Smooth muscle cell (in vitro differentiated cells): ENCODE results near the gene TMCO4. TPM values are rescaled to one million over a fixed set of nuclear protein-coding genes. Genes with fewer than 3 reads are reported as not detected.

Experiments used
- DNase-seq: peaks from one replicate; lab custom pipeline; 2025; ENCODE audit not compliant: unreplicated experiment; lab: John Stamatoyannopoulos, UW
- H2AFZ ChIP-seq: fragments of 200-600 bp; sonication (generic); 2 replicates; pipeline ENCODE4 v1.6.0; 2016; ENCODE audit warnings: antibody characterized with exemption, low read depth, mild to moderate bottlenecking
- H3F3A ChIP-seq: fragments of 200-600 bp; sonication (generic); 2 replicates; pipeline ENCODE4 v1.6.0; 2017; ENCODE audit warnings: antibody characterized with exemption, low read depth
- H3K27ac ChIP-seq: fragments of 200-600 bp; sonication (generic); 2 replicates; pipeline ENCODE4 v1.5.1; 2016; ENCODE audit warnings: low read depth, mild to moderate bottlenecking
- H3K27me3 ChIP-seq: fragments of 200-600 bp; sonication (generic); 2 replicates; pipeline ENCODE4 v1.6.1; 2016; ENCODE audit warnings: low read depth, mild to moderate bottlenecking
- H3K36me3 ChIP-seq: fragments of 200-600 bp; sonication (generic); 2 replicates; pipeline ENCODE4 v1.5.1; 2016; ENCODE audit warnings: low read depth
- H3K4me1 ChIP-seq: fragments of 200-600 bp; sonication (generic); 2 replicates; pipeline ENCODE4 v1.5.1; 2016; ENCODE audit warnings: low read depth
- H3K4me2 ChIP-seq: fragments of 200-600 bp; sonication (generic); 2 replicates; pipeline ENCODE4 v1.6.0; 2016; ENCODE audit warnings: mild to moderate bottlenecking
- H3K4me3 ChIP-seq: fragments of 200-600 bp; sonication (generic); 2 replicates; pipeline ENCODE4 v1.5.1; 2016; ENCODE audit warnings: mild to moderate bottlenecking
- H3K79me2 ChIP-seq: fragments of 200-600 bp; sonication (generic); 2 replicates; pipeline ENCODE4 v1.6.0; 2016; ENCODE audit warnings: low read depth, mild to moderate bottlenecking
- H3K9ac ChIP-seq: fragments of 200-600 bp; sonication (generic); 2 replicates; pipeline ENCODE4 v1.6.0; 2016; ENCODE audit warnings: low read depth
- H3K9me3 ChIP-seq: fragments of 200-600 bp; sonication (generic); replicated peaks from 2 replicates; pipeline ENCODE4 v1.5.1; 2016; ENCODE audit warnings: low read depth
- H4K20me1 ChIP-seq: fragments of 200-600 bp; sonication (generic); 2 replicates; pipeline ENCODE4 v1.6.0; 2016; ENCODE audit warnings: low read depth
- CTCF ChIP-seq: fragments of 200-600 bp; sonication (generic); IDR thresholded peaks from 2 replicates; pipeline ENCODE4 v1.5.1; 2017; ENCODE audit warnings: borderline replicate concordance, mild to moderate bottlenecking, antibody characterized with exemption; ENCODE audit not compliant: insufficient read depth, poor library complexity, severe bottlenecking
- WGBS: methylation state at CpG from one replicate; pipeline ENCODE4 v1.1.7; 2016; ENCODE audit warnings: low lambda C conversion rate; 5-methylcytosine and 5-hydroxymethylcytosine counted together
- polyA plus RNA-seq: library from polyadenylated mRNA; unstranded; fragments of >200 nt; fragmentation: Nextera tagmentation; extraction: Ambion mirVana; gene quantifications from 2 replicates; pipeline ENCODE4 v1.2.1, GENCODE V29; 2016
- total RNA-seq: library from RNA; depleted of rRNA; stranded (reverse); fragments of >200 nt; gene quantifications from 2 replicates; pipeline ENCODE4 v1.2.3, GENCODE V29; 2014

The TMCO4 gene
- total and polyA plus RNA-seq, 2 experiments from 2014 or later, result 5.4 to 6.8 TPM

- Histone ChIP-seq H3K36me3 (no peaks in the 10 kb centered on the region), H3F3A (no peaks in the 10 kb centered on the region), H3K9me3 (no peaks in the 10 kb centered on the region), H3K27ac (no peak overlapping the region), H3K4me2 (no peak overlapping the region), H3K27me3 (no peaks in the 10 kb centered on the region), H4K20me1 (no peaks in the 10 kb centered on the region), H3K79me2 (no peaks in the 10 kb centered on the region), H3K9ac (no peak overlapping the region), H3K4me3 (no peak overlapping the region), H2AFZ (no peak overlapping the region), H3K4me1 (no peaks in the 10 kb centered on the region)
- 89% methylated on average over 14 of the region's 14 CpGs for WGBS
- no peak for DNase-seq
- no peak for TF ChIP-seq CTCF
These were observed 105.4 kb downstream of the TMCO4 start for GRCh38 chr1:19694298-19694697.

DNA sequence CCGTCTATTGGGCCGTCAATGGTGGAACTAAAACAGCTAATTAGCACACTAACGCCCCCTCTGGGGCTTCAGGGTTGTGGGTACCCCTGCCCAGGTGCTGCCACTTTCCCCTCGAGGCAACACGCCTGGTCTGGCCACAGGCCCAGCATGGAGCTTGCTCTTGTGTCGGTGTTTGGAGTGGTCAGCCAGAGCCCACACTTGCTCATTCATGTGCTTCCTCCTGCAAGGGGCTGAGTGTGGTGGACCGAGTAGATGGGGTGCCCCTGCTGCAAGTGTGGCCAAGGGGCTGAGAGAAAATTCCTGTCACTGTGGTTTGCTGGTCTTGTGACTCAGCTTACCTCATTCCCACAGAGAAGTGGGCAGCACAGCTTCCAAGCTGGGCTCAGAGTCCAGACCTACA, 109.4 kb downstream of the TMCO4 start:
- 74% methylated on average over 7 of the region's 7 CpGs for WGBS
- H3K27ac ChIP-seq, result no peak overlapping the region
- H3K4me3 ChIP-seq, result no peak overlapping the region
- no peak overlapping the region for H2AFZ ChIP-seq
- no peaks in the 10 kb centered on the region for H3K36me3 ChIP-seq
- no peaks in the 10 kb centered on the region for H3K4me1 ChIP-seq
- H3K9ac ChIP-seq, result no peak overlapping the region
- TF ChIP-seq CTCF, result no peak
- no peak for DNase-seq
- no peaks in the 10 kb centered on the region for H3K79me2 ChIP-seq
- no peak overlapping the region for H3K4me2 ChIP-seq
- H4K20me1 ChIP-seq, result no peaks in the 10 kb centered on the region
- H3F3A ChIP-seq, result no peaks in the 10 kb centered on the region
- H3K27me3 ChIP-seq, result no peaks in the 10 kb centered on the region
- H3K9me3 ChIP-seq, result no peaks in the 10 kb centered on the region

DNA sequence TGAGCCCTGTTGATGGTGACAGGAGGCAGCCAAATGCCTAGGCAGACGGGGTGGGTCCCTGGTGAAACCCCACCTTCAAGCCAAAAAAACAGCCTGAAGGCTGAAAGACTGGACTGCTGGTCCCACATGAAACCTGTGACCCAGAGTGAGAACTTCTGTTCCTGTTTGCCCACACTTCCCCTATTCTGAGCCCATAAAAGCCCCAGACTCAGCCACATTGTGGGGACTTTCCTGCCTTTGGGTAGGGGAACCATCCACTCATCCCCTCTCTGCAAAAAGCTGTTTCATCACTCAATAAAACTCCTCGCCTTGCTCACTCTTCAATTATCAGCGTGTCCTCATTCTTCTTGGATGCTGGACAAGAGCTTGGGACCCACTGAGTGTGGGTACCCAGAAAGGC, 109.9 kb downstream of the TMCO4 start:
- Histone ChIP-seq H3K79me2 (no peaks in the 10 kb centered on the region), H2AFZ (no peak overlapping the region), H3K27ac (no peak overlapping the region), H3K36me3 (no peaks in the 10 kb centered on the region), H3K4me2 (no peak overlapping the region), H3K4me1 (no peaks in the 10 kb centered on the region), H3K9ac (no peak overlapping the region), H4K20me1 (no peaks in the 10 kb centered on the region), H3K27me3 (no peaks in the 10 kb centered on the region), H3K4me3 (no peak overlapping the region), H3K9me3 (no peaks in the 10 kb centered on the region), H3F3A (no peaks in the 10 kb centered on the region)
- no peak for DNase-seq
- no peak for TF ChIP-seq CTCF
- 91% methylated on average over 3 of the region's 3 CpGs for WGBS

GRCh38 chr1:19689085-19689757, 110.5 kb downstream of the TMCO4 start:
- Histone ChIP-seq H3K9ac (no peak overlapping the region), H3K27me3 (no peaks in the 10 kb centered on the region), H3K36me3 (no peaks in the 10 kb centered on the region), H3K4me2 (no peak overlapping the region), H3K27ac (no peak overlapping the region), H3K79me2 (no peaks in the 10 kb centered on the region), H3F3A (no peaks in the 10 kb centered on the region), H3K9me3 (no peaks in the 10 kb centered on the region), H3K4me1 (no peaks in the 10 kb centered on the region), H2AFZ (no peak overlapping the region), H3K4me3 (no peak overlapping the region), H4K20me1 (no peaks in the 10 kb centered on the region)
- WGBS, result 70% methylated on average over 5 of the region's 5 CpGs
- TF ChIP-seq CTCF, result no peak
- no peak for DNase-seq
